MCF 10A (cell line): ENCODE measurements around the gene PATL2. TPM values are rescaled to one million over a fixed set of nuclear protein-coding genes. Genes with fewer than 3 reads are reported as not detected.

ENCODE experiments used
- BruUV-seq: library from RNA; stranded (reverse); fragments of 400-500 nt; replicated peaks from 2 replicates; lab custom pipeline; 2021; lab: Mats Ljungman, UMichigan
- CTCF ChIA-PET: fragments of 300-600 bp; sonication (Branson Sonifier 250); formaldehyde crosslinking; extraction: SDS; loops from one replicate; lab custom pipeline; 2021; ENCODE audit warnings: antibody characterized with exemption, inconsistent platforms; lab: Yijun Ruan, JAX
- POLR2A ChIA-PET: fragments of 300-600, 350-650 bp; sonication (Branson Sonifier 250); formaldehyde crosslinking; extraction: SDS; loops from one replicate; lab custom pipeline; 2020; ENCODE audit warnings: antibody characterized with exemption, inconsistent platforms; lab: Yijun Ruan, JAX
- DNase-seq: peaks from one replicate; pipeline ENCODE4 v3.0.0-alpha.2; 2018; ENCODE audit not compliant: unreplicated experiment
- H3K27ac Mint-ChIP-seq: one replicate; pipeline ENCODE4 v1.8.0; 2022; ENCODE audit warnings: mild to moderate bottlenecking, low read depth, mixed read lengths; ENCODE audit not compliant: unreplicated experiment
- H3K27me3 Mint-ChIP-seq: one replicate; pipeline ENCODE4 v1.8.0; 2022; ENCODE audit warnings: mixed read lengths; ENCODE audit not compliant: insufficient read depth, unreplicated experiment
- H3K36me3 Mint-ChIP-seq: one replicate; pipeline ENCODE4 v1.8.0; 2022; ENCODE audit warnings: mild to moderate bottlenecking, moderate library complexity, mixed read lengths; ENCODE audit not compliant: insufficient read depth, unreplicated experiment
- H3K4me1 Mint-ChIP-seq: one replicate; pipeline ENCODE4 v1.8.0; 2022; ENCODE audit warnings: mixed read lengths; ENCODE audit not compliant: insufficient read depth, unreplicated experiment
- H3K4me3 Mint-ChIP-seq: one replicate; pipeline ENCODE4 v1.8.0; 2022; ENCODE audit warnings: mild to moderate bottlenecking, moderate library complexity, mixed read lengths; ENCODE audit not compliant: unreplicated experiment
- H3K9me3 Mint-ChIP-seq: one replicate; pipeline ENCODE4 v1.8.0; 2022; ENCODE audit warnings: mixed read lengths; ENCODE audit not compliant: unreplicated experiment
- intact Hi-C: fragments of 100-400 bp; cut with micrococcal nuclease; formaldehyde crosslinking; loops from 2 replicates; pipeline ENCODE4 v1.14.1; 2022
- total RNA-seq: library from RNA; stranded (reverse); gene quantifications from 2 replicates; pipeline ENCODE4 v1.2.3, GENCODE V29; 2022
- TF ChIP-seq, protein P1 (sequence below): fragments of 200-600 bp; IDR thresholded peaks from one replicate; pipeline ENCODE4 v1.8.0; 2022; ENCODE audit warnings: antibody characterized with exemption, mild to moderate bottlenecking; ENCODE audit not compliant: unreplicated experiment

The PATL2 gene
- total RNA-seq, 1 experiment from 2014 or later = 0.16 TPM

DNA sequence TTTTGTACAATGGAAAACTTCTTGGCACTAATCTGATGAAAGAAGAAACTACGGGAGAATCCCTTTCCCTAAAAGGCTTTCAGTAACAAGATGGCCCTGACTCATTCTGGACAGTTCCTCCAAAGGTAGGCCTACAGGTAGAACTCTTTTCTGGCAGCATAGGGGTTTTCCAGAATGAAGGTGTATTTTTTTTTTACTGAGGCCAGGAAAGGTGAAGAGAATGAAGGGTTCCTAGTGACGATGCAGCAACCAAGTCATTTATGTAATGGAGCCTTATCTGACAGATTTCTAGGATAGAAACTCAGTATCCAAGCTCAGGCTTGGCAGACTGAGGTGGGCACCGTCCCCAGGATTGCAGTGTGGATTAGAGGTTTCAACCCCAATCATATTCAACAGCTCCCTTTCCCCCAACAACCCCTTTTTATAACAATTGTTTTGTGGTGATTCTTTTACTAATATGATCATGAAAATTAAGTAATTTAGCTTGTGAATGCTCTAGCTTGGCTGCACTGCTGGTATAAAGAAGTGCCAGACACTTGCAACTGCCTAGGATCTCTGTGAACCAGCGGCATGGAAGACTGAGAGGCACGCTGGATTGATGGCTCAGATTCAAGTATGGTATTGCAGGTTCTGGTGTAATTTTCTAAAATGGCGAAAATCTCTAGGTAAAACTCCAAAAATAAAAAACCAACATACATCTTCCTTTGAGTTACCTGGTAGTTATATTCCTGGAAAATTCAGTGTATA, 16.5 kb upstream of the PATL2 start:
- Mint-ChIP-seq H3K36me3 (peaks cover 11% of the 10 kb centered on the region), H3K9me3 (no peaks in the 10 kb centered on the region), H3K4me3 (peak overlapping the region; percentile 94), H3K27ac (peak overlapping the region; percentile 89), H3K4me1 (peaks cover 20% of the 10 kb centered on the region), H3K27me3 (no peaks in the 10 kb centered on the region)
- ChIA-PET CTCF (interaction anchor here (0.8 to 3.8 kb wide), 4 partner anchors 14 to 64 kb away, joined by 3 to 37 read pairs (median 7); partner anchors contain the start of gene SPG11), POLR2A (interaction anchor here (0.7 to 7.8 kb wide), 13 partner anchors 8 to 190 kb away, joined by 3 to 340 read pairs (median 4); partner anchors contain the start of genes B2M, EIF3J, PATL2 and SPG11)
- TF ChIP-seq, protein P1, sequence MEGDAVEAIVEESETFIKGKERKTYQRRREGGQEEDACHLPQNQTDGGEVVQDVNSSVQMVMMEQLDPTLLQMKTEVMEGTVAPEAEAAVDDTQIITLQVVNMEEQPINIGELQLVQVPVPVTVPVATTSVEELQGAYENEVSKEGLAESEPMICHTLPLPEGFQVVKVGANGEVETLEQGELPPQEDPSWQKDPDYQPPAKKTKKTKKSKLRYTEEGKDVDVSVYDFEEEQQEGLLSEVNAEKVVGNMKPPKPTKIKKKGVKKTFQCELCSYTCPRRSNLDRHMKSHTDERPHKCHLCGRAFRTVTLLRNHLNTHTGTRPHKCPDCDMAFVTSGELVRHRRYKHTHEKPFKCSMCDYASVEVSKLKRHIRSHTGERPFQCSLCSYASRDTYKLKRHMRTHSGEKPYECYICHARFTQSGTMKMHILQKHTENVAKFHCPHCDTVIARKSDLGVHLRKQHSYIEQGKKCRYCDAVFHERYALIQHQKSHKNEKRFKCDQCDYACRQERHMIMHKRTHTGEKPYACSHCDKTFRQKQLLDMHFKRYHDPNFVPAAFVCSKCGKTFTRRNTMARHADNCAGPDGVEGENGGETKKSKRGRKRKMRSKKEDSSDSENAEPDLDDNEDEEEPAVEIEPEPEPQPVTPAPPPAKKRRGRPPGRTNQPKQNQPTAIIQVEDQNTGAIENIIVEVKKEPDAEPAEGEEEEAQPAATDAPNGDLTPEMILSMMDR = no peak
- DNase-seq = peak; percentile 41
- intact Hi-C loops = no loop called here
- no TSS peak for BruUV-seq

DNA sequence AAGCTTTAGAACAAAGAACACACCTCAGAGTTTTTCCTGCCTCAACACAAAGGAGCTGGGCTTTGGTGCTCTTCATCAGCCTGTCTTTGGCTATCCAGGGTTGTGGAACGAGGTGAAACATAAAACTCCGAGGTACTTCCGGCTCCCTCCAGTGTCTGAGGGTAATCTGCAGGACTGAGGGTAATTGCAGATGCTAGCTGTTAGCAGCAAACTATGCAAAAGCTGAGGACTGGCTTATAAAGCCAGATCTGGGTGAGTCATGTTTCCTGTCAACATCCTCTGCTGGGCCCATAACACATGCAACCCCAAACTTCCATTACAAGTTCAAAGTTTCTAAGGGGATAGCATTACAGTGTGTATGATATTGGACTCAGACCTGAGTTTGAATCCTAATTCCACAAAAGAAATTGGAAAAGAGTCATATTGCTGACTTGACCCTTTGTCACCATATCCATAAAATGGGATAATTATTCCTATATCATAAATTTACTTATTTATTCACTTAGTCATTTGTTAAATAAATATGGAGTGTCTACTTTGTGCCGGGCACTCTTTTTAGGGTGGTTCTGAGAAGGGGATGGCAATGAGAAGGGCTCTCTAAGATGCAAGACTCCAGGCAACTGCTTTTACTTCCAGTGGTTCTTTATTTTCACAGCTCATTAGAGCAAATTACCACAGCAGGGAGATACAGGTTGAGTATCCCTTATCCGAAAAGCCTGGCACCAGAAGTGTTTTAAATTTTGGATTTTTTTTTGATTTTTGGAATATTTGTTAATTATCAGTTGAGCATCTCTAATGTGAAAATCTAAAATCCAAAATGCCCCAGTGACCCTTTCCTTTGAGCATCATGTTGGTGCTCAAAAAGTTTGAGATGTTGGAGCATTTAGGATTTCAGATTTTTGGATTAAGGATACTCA, 15.7 kb upstream of the PATL2 start:
- Mint-ChIP-seq H3K9me3 (no peaks in the 10 kb centered on the region), H3K4me3 (peak overlapping the region; percentile 94), H3K36me3 (peaks cover 6% of the 10 kb centered on the region), H3K27me3 (no peaks in the 10 kb centered on the region), H3K27ac (peak overlapping the region; percentile 89), H3K4me1 (peaks cover 20% of the 10 kb centered on the region)
- intact Hi-C loops = no loop called here
- TSS peak; percentile 98 for BruUV-seq
- TF ChIP-seq, protein P1 = no peak
- DNase-seq = peak; percentile 90
- CTCF ChIA-PET = interaction anchor here (0.6 to 3.8 kb wide), 5 partner anchors 12 to 529 kb away, joined by 3 to 37 read pairs (median 6); partner anchors contain the start of gene SPG11
- POLR2A ChIA-PET = interaction anchor here (1.0 to 7.8 kb wide), 7 partner anchors 11 to 190 kb away, joined by 3 to 340 read pairs (median 21); partner anchors contain the start of genes B2M, EIF3J, PATL2 and SPG11

DNA sequence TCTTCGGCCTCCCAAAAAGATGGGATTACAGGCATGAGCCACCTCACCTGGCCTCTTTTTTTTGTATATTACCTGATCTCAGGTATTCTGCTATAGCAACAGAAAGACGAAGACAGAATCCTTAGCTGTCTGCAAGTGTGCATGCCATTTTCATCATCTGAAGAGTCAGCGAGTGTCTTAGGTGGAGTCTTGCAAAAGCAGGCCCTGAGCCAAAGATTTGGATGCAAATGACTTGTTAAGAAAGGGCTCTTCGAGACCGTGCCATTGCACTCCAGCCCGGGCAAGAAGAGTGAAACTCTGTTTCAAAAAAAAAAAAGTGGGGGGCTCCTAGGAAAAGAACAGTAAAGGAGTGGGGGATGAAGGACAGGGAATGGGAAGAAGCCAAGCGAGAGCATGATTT, 15.0 kb upstream of the PATL2 start:
- POLR2A ChIA-PET = interaction anchor here (1.1 to 7.8 kb wide), 5 partner anchors 11 to 105 kb away, joined by 3 to 340 read pairs (median 54); partner anchors contain the start of genes B2M, PATL2, SPG11 and TRIM69
- Mint-ChIP-seq H3K27me3 (no peaks in the 10 kb centered on the region), H3K4me1 (peaks cover 20% of the 10 kb centered on the region), H3K4me3 (no peak overlapping the region), H3K9me3 (no peaks in the 10 kb centered on the region), H3K36me3 (peaks cover 2% of the 10 kb centered on the region), H3K27ac (peak overlapping the region; percentile 89)
- peak; percentile 71 for DNase-seq
- TF ChIP-seq, protein P1 = no peak
- intact Hi-C loops = no loop called here
- CTCF ChIA-PET = interaction anchor here (0.7 to 3.8 kb wide), 4 partner anchors 12 to 62 kb away, joined by 3 to 37 read pairs (median 6); partner anchors contain the start of gene SPG11
- no TSS peak for BruUV-seq
